ENCODE results near the gene DUS1L. TPM values are rescaled to one million over a fixed set of nuclear protein-coding genes. Genes with fewer than 3 reads are reported as not detected.

The DUS1L gene
- total RNA-seq, 1 experiment from 2014 or later, result 182 TPM

DNA sequence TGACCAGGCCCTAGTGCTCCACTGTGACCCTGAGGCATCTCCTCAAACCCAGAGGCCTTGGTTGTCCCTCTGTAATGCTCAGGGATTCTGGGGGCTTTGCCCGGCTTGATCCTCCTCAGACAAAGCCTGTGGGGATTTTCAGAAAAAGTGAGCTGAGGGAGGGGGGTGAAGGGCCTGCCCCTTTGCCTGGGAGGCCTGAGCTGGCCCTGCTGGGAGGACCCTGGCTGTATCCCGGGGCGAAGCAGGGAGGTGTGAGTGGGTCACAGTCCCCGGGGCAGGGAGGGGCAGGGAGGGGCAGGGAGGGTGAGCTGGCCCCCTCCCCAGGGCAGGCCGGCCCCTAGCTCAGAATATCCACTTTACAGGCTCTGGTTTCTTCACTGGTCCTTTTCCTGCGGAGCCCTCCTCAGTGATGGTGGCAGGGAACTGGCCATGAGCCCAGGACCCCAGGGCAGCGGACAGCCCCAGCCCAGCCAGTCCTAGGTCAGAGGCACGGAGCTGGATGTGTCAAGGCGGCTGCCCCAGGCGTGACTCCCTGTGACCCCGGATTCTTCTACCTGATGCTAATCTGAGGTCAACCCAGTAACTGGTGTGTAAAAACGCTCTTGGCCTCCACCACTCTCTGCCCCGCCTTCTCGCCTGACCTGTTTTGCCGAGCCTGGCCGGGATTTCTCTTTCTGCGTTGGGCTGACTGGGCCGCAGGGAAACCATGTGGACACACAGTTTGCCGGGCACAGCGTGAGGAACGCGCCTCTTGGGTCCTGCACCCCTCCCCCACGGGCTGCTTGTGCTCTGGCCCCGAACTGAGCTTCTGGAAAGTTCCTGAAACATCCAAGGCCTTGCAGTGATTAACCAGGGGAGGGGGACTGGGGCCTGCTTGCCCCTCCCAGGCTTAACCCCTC, 38.2 kb upstream of the DUS1L start:
- in situ Hi-C loops (cut with HindIII; ENCODE audit: low pct_unique_long_range_greater_than_20kb, low sequenced_read_pairs), result no loop called here
- DNase-seq (ENCODE audit: low read depth, low spot score), result no peak

DNA sequence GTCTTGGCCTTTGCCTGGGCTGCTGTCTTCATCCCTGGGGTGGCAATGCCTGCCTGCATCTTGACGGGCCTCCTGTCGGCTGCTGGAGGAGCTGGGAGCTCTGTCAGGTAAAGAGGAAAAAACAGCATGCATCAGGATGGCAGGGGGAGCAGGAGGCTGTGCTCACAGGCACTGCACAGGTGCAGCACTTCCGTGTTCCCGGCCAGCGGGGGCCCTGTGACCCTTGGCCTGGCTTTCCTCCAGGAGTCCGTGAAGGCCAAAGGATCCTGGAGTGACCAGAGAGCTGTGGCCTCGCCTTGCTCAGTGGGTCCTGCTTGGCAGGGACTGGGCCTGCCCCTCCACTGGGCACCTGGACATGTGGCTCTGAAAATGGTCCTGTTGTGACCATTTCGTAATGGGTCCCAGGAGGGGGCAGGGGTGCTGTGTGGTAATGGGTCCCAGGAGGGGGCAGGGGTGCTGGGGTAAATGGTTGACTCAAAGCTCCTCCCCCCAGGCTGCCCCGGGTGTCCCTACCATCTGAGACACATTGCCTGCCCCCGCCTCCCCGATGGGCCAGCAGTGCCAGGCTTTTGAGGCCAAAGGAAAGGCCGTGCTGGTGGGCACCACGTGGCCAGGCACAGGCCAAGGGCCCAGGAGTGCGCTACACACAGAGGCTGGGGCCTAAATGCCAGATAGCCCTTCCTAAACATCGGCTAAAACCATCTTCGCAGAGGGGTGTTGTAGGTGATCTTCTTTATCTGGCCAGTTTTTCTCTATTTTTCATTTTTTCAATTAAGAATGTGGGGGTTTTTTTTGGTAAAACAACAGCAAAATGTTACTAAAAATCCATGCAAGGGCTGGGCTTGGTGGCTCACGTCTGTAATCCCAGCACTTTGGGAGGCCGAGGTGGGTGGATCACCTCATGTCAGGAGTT, 36.4 kb upstream of the DUS1L start:
- in situ Hi-C loops (cut with HindIII; ENCODE audit: low pct_unique_long_range_greater_than_20kb, low sequenced_read_pairs), result no loop called here
- DNase-seq (ENCODE audit: low read depth, low spot score), result no peak

- DNase-seq (ENCODE audit: low read depth, low spot score), result no peak
- in situ Hi-C loops (cut with HindIII; ENCODE audit: low pct_unique_long_range_greater_than_20kb, low sequenced_read_pairs), result no loop called here
Observed at GRCh38 chr17:82101301-82101715, 35.7 kb upstream of the DUS1L start.

DNA sequence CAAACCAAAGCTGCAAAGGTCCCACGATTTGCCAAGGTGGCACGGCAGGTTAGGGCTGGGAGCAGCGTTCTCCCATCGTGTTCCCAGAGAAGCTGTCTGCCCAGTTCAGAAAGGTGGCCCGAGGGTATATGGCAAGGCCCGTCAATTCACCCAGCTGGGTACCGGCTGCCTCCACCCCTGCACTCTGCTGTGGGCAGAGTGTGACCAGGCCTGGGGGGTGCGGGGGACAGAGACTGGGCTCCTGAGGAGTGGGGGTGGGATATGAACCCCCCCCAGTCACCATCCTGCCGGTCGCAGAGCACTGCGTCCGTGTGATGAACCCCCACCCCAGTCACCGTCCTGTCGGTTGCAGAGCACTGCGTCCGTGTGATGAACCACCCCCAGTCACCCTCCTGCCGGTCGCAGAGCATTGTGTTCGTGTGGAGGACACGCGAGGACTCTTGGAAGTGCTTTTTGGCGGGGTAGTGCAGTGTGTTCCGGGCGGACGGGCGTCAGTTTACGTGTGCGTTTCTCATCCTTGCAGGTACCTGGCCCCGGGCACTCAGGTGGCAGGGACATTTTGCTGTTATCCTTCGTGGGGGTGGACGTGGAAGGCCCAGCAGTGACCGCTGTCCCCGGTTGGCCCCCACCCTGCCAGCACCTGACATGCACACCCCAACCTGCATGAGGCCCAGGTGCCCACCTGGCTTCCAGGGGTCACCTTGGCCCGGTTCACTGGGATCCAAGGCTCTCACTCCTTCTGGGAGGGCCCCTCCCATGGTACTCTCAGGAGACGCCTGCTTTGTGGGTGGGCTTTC, 35.1 kb upstream of the DUS1L start:
- DNase-seq (ENCODE audit: low read depth, low spot score), result no peak

DNA sequence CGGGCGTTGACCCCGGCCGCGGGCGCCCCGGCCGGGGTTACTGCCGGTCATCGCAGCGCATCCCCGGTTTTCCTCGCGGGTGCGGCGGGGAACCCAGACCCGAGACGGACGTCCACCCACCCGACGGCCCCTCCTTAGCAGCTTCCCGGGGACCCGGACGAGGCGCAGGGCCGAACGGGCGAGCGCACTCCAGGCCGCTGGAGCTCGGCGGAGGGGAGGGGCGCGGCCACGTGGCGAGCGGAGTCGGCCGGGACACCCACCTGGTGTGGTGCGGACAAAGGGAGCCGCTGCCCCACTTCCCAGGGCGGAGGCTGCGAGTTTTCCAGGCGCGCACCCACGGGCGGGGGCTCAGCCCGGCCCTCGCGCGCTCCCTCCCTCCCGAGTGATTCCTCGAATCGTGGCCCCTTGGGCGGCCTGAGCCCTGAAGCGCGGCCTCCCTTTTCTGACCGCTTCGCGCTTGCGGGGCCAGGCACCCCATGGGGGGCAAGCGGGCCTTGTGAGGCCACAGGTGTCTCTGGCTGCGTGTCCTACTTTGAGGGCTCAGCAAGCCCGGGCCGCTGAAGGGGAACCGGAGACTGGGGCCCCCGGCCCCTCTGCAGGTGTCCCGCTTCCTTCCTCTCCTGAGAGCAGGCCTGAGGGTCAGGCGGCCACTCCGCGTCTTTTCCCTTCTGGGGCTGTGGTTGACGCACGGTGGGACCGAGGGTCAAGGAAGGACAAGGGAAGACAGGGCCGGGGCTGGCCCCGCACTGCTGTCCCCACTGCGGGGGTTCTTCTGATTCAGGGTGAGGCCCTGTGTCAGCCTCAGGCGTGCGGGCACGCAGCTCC, 33.5 kb upstream of the DUS1L start:
- in situ Hi-C loops (cut with HindIII; ENCODE audit: low pct_unique_long_range_greater_than_20kb, low sequenced_read_pairs), result no loop called here
- DNase-seq (ENCODE audit: low read depth, low spot score), result no peak

More for the DNA sequence above, 35.1 kb upstream of the DUS1L start:
- in situ Hi-C loops (cut with HindIII; ENCODE audit: low pct_unique_long_range_greater_than_20kb, low sequenced_read_pairs), result no loop called here

DNA sequence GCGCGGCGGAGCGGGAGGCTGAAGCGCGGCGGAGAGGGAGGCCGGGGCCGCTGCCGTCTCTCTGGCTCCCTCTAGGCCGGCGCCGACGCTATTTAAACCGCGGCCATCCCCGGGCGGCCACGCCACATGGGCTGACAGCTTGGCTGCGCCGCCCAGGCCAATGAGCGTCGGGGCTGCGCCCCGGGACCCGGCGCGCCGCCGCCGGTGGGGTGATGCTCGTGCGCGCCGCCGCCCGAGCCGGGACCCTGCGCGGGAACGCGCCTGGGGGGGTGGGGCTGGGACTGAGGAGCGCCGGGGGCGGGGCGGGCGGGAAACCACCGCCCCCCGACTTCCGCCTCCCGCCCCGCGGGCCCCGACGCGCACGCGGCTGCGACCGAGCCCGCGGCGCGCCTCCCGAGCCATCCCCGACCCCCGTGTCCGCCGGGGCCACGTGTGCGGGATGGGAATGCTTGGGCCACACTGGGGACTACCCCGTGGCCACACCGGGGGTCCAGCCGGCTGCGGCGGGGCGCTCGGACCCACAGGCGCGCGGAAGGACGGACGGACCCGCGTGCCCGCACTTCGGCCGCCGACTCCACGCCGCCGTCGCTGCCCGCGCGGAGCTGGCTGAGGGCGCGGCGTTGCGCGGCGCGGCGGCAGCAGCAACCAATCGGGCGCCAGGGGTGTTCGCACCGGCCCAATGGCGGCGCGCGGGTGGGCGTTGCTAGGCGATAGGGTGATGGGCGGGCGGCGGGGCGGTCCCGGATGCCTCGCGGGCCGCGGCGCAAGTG, 32.8 kb upstream of the DUS1L start, which contains the start of gene FASN:
TSS of gene FASN (minus strand) at position 68 of the 770 bp plus-strand sequence. CDS start 1,791 bp downstream, outside the sequence.
- in situ Hi-C loops (cut with HindIII; ENCODE audit: low pct_unique_long_range_greater_than_20kb, low sequenced_read_pairs), result no loop called here

GRCh38 chr17:82097919-82098168, 32.2 kb upstream of the DUS1L start:
- DNase-seq (ENCODE audit: low read depth, low spot score), result no peak
- in situ Hi-C loops (cut with HindIII; ENCODE audit: low pct_unique_long_range_greater_than_20kb, low sequenced_read_pairs), result no loop called here

More for the DNA sequence above, 32.8 kb upstream of the DUS1L start, which contains the start of gene FASN:
- DNase-seq (ENCODE audit: low read depth, low spot score), result peak; percentile 99

DNA sequence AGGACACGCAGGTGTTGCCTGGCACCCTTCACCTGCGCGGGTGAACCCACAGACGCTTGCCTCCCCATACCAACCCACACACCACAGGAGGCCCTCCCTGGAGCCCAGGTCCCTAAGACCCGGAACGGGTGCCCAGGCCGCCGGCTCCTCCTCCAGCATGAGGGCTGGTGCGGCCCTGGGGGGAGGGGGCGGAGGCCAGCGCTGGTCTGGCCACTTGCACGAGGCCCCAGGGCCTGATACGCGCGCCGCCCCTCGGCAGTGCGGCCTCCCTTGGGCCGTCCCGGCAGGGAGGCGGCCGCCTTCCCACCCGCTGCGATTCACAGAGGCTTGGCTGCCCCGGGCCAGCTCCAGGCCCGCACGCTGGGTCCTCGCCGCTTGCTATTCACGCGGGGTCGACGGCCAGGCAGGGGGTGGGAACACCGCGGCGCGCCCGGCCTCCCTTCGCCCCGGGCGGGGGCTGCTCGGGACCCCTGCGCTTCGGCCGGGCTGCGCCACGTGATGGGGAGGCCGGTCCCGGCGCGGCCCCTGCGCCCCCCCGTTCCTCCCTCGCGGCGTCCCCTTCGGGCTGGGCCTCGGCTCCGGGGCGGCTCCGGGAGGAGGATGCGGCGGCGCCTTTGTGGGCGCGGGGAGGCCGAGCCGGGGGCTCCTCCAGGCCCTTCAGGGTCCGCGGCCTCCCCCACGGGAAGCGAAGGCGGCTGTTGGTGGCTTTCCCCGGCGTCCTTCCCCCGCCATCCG, 31.7 kb upstream of the DUS1L start:
- DNase-seq (ENCODE audit: low read depth, low spot score), result peak; percentile 54
- in situ Hi-C loops (cut with HindIII; ENCODE audit: low pct_unique_long_range_greater_than_20kb, low sequenced_read_pairs), result no loop called here

DNA sequence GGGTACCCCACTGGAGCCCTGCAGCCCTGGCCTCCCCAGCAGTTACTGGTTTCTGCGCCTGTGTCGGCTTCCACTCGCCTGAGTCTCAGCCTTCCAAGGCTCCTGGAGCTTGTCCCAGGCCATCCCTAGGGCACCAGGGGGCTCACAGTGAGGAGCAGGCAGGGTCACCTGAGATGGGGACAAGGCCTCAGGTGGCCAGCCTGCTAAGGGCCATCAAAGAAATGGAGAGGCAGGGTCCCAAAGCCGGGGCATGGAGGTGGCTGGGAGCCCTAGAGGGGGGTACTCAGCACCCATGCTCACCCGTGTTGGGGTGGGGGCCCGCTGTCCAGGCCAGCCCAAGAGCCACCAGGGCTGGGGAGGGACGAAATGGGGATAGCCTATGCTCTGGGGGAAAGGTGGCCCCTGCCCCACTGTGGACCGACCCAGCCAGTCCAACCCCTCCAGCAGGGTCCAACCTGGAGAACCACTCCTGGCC, 31.1 kb upstream of the DUS1L start:
- no peak for DNase-seq (ENCODE audit: low read depth, low spot score)

DNA sequence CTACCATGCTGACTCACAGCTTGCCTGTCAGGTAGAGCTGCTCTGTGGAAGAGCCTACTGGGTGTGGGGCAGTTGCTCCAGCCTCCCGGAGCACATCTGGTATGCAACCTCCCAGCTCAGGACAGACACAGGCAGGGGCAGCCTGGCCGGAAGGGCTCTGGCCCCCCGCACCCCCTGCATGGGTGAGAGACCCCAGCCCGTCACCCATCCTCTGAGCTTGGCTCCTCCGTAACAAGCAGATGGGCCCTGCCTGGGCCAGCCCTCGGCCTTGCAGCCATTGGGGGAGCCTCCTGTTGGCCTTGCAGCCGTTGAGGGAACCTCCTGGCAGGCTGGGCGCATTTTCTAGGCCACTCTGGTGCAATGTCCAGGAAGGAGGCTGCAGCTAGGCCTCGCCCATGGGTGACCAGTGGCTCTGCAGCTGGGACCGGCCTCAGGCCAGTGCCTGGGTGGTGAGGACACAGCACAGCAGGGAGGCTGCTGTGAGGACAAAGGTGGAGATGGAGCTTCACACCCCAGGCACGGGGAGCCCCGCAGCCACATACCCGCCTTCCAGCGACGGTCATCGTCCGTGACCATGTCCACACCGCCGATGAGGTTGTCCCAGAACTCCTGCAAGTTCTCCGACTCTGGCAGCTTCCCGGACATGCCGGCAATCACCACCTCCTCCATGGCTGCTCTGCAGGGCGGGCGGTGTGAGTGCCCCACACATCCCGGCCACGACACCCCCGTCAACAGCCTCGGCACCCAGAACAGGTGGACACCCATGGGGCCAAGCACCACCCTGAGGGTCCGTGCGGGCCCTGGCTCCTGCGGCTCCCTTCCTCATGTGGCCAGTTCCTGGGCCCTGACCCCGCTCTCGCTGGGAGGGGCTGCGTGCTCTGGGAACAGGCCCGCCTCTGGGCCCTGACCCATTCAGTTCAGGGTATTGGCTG, 30.4 kb upstream of the DUS1L start:
- DNase-seq (ENCODE audit: low read depth, low spot score), result no peak
- in situ Hi-C loops (cut with HindIII; ENCODE audit: low pct_unique_long_range_greater_than_20kb, low sequenced_read_pairs), result no loop called here

More for the DNA sequence above, 31.1 kb upstream of the DUS1L start:
- in situ Hi-C loops (cut with HindIII; ENCODE audit: low pct_unique_long_range_greater_than_20kb, low sequenced_read_pairs), result no loop called here

DNA sequence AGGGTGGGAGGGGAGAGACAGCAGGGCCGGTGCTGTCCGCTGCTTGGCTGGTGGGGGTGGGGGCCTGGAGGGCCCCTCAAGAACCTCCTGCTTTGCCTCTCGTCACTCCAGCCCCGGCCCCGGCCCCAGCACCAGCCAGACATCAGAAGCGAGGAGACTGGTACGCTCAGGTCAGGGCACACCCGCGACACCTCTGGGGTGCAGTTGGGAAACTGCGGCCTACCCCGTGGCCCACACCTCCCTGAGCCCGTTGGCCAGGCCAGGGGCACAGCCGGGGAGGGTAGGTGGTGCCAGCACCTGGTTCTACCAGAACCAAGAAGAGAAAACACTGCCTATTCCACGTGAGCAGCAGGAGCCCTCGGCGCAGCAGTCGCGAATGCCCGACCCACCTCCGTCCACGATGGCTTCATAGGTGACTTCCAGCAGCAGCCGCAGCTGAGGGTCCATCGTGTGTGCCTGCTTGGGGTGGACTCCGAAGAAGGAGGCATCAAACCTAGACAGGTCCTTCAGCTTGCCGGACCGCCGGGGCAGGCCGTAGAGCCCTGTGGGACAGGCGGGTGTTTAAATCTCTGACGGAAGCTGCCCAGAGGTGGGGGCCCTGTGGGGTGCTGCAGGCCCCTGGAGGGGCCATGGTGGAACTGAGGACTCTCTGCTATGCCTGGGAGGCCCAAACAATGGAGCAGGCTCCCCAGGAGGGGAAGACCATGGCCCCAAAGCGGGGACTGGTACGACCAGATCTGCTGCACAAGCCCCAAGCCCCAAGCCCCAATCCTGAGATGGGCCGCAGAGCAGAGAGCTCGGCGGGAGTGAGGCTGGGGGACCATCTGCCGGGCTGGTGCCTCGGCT, 29.6 kb upstream of the DUS1L start:
- DNase-seq (ENCODE audit: low read depth, low spot score), result no peak
- in situ Hi-C loops (cut with HindIII; ENCODE audit: low pct_unique_long_range_greater_than_20kb, low sequenced_read_pairs), result no loop called here

DNA sequence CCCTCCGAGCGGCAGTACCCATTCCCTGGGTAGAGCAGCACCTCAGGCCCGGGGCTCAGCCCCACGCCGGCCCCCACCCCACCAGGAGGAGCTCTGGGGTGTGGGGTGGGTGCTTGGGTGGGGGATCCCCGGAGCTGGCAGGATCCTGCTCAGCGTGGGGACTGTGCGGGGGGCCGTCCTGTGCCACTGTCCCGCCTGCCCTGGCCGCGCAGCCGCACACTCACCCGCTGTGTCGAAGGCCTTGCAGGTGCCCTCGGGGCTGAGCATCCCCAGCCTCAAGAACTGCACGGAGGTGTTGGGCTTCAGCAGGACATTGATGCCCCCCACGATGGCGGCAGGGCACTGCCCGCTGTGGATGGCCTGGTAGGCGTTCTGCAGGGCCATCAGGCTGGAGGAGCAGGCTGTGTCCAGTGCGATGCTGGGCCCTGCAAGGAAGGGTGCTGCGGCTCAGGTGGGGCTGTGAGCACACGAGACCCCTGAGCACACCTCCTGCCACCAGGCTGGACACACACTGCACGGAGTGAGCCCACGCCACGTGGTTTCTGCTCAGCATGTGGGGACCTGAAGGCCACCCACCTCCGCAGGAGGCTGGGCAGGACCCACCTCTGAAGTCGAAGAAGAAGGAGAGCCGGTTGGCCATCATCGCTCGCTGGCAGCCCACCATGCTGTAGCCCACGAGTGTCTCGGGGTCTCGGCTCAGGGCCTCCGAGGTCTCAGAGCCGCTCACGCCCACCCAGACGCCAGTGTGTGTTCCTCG, 27.6 kb upstream of the DUS1L start:
- in situ Hi-C loops (cut with HindIII; ENCODE audit: low pct_unique_long_range_greater_than_20kb, low sequenced_read_pairs), result no loop called here
- DNase-seq (ENCODE audit: low read depth, low spot score), result no peak

- in situ Hi-C loops (cut with HindIII; ENCODE audit: low pct_unique_long_range_greater_than_20kb, low sequenced_read_pairs), result no loop called here
- no peak for DNase-seq (ENCODE audit: low read depth, low spot score)
Observed at GRCh38 chr17:82092628-82092994, 27.0 kb upstream of the DUS1L start.

Data from SK-MEL-5 (cell line).